GM12878 (cell line): ENCODE data around the gene PRKCE.

Experiments
- ATF7 ChIP-seq: fragments of 450-650 bp; IDR thresholded peaks from 2 replicates; pipeline ENCODE4 v1.6.1; 2016; ENCODE audit warnings: low read depth, mild to moderate bottlenecking
- BHLHE40 ChIP-seq, 2 experiments: fragments of 450-650 bp in 1 of 2; IDR thresholded peaks; 2 replicates each; pipeline ENCODE4 v1.6.1; 2011 to 2017; ENCODE audit warnings: low read depth in 2 of 2, borderline replicate concordance in 1 of 2, improper control_type of control experiment in 1 of 2, low read length in 1 of 2, mild to moderate bottlenecking in 1 of 2
- CEBPB ChIP-seq, 2 experiments: fragments of 150-350 bp in 1 of 2; IDR thresholded peaks; 2 replicates each; pipeline ENCODE4 v1.6.1; 2012 to 2014; ENCODE audit warnings: low read depth in 2 of 2, low read length in 2 of 2, borderline replicate concordance in 1 of 2, inconsistent platforms in 1 of 2
- MTA2 ChIP-seq: fragments of 450-650 bp; IDR thresholded peaks from 2 replicates; pipeline ENCODE4 v1.6.1; 2016; ENCODE audit warnings: low read depth, mild to moderate bottlenecking, moderate library complexity
- POLR2A ChIP-seq: IDR thresholded peaks from 2 replicates; pipeline ENCODE4 v1.6.1; 2011; ENCODE audit warnings: low read depth, mild to moderate bottlenecking, low read length
- SMARCA5 ChIP-seq: fragments of 450-650 bp; IDR thresholded peaks from 2 replicates; pipeline ENCODE4 v1.6.1; 2017; ENCODE audit warnings: mild to moderate bottlenecking
- ZNF217 ChIP-seq: fragments of 450-650 bp; IDR thresholded peaks from 2 replicates; pipeline ENCODE4 v1.6.1; 2017; ENCODE audit warnings: antibody characterized with exemption, mild to moderate bottlenecking

DNA sequence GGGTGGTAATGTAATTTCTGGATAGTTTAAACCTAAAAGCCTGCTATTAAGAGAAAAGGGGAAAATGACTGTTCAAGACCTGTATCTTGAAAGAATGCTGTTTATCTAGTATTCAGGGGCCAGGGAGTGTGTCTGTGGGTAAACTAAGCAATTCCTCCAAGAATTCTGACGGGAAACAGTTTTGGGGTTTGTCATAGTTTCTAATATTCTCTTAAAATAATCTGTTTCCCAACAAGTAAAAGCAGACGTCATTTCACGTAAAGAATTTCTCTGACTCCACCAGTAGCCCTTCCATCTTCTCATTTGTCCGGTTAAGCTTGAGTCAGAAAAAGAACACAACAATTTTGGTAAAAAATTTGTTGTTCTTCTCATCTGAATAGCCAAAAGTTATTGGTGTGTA lies 413.7 kb downstream of the PRKCE start:
- no peak for TF ChIP-seq CEBPB (IDR thresholded peaks at IDR 0.05; ENCODE audit: borderline replicate concordance in 1 of 2, low read depth in 2 of 2, low read length in 2 of 2)
- TF ChIP-seq BHLHE40 (IDR thresholded peaks at IDR 0.05; ENCODE audit: borderline replicate concordance in 1 of 2, low read depth in 2 of 2, low read length in 1 of 2), result no peak
- TF ChIP-seq ATF7, result no peak
- TF ChIP-seq SMARCA5, result no peak
- TF ChIP-seq ZNF217, result no peak
- TF ChIP-seq POLR2A, result no peak
- TF ChIP-seq MTA2, result no peak
